Gastrocnemius medialis (tissue), 4 donors: ENCODE data around the gene OCA2.

ENCODE experiments used
- CTCF ChIP-seq, 5 experiments: fragments of 450-650 bp in 3 of 5; fragments of 200-600 bp in 2 of 5; sonication (generic) in 2 of 5; IDR thresholded peaks in 4 of 5; conservative IDR thresholded peaks in 1 of 5; 1 replicate in 4 of 5; 2 replicates in 1 of 5; pipeline ENCODE4 v1.5.1; 2016 to 2019; ENCODE audit warnings: antibody characterized with exemption in 5 of 5, mild to moderate bottlenecking in 3 of 5, moderate library complexity in 3 of 5
- POLR2A ChIP-seq, 2 donors: fragments of 450-650 bp; IDR thresholded peaks; one replicate each; pipeline ENCODE4 v1.6.1; 2017; ENCODE audit warnings: antibody characterized with exemption in 2 of 2, mild to moderate bottlenecking in 2 of 2, moderate library complexity in 2 of 2

- TF ChIP-seq CTCF (IDR thresholded peaks at IDR 0.05 in 4 of 5, conservative IDR thresholded peaks at IDR 0.05 in 1 of 5) (no peak), POLR2A (IDR thresholded peaks at IDR 0.05) (no peak)
Measured at GRCh38 chr15:28110481-28110881, 11.4 kb upstream of the OCA2 start.
